PC-9 (cell line): ENCODE results near the gene RARB. TPM values are rescaled to one million over a fixed set of nuclear protein-coding genes. Genes with fewer than 3 reads are reported as not detected.

ENCODE experiments used
- BruUV-seq: library from RNA; stranded (reverse); fragments of 400-500 nt; replicated peaks from 2 replicates; lab custom pipeline; 2021; lab: Mats Ljungman, UMichigan
- CTCF ChIA-PET: fragments of 300-600 bp; sonication (Branson Sonifier 250); formaldehyde crosslinking; loops from one replicate; lab custom pipeline; 2022; ENCODE audit warnings: antibody characterized with exemption; lab: Charles Lee
- POLR2A ChIA-PET: fragments of 300-600 bp; sonication (Branson Sonifier 250); formaldehyde crosslinking; loops from one replicate; lab custom pipeline; 2022; ENCODE audit warnings: antibody characterized with exemption; ENCODE audit not compliant: unreplicated experiment; lab: Charles Lee
- DNase-seq, 2 experiments: peaks; one replicate each; pipeline versions ENCODE4 v3.0.0 to v3.0.0-alpha.2; 2015 to 2022; ENCODE audit warnings: mixed read lengths in 1 of 2
- H2AFZ ChIP-seq: fragments of 200-600 bp; sonication (generic); 2 replicates; pipeline ENCODE4 v1.8.1; 2017; ENCODE audit warnings: antibody characterized with exemption
- H3F3A ChIP-seq: fragments of 200-600 bp; sonication (generic); 2 replicates; pipeline ENCODE4 v1.8.1; 2017; ENCODE audit warnings: antibody characterized with exemption, mild to moderate bottlenecking, low read depth; ENCODE audit not compliant: insufficient read depth
- H3K27ac ChIP-seq: fragments of 200-600 bp; sonication (generic); 2 replicates; pipeline ENCODE4 v1.6.1; 2016; ENCODE audit warnings: mixed run types
- H3K27me3 ChIP-seq: fragments of 200-600 bp; sonication (generic); 2 replicates; pipeline ENCODE4 v1.6.1; 2016; ENCODE audit warnings: low read depth, mixed run types; ENCODE audit not compliant: insufficient read depth
- H3K36me3 ChIP-seq: fragments of 200-600 bp; sonication (generic); 2 replicates; pipeline ENCODE4 v1.6.1; 2016; ENCODE audit warnings: low read depth, mixed run types
- H3K4me1 ChIP-seq: fragments of 200-600 bp; sonication (generic); replicated peaks from 2 replicates; pipeline ENCODE4 v1.6.1; 2016; ENCODE audit warnings: mixed run types; ENCODE audit not compliant: insufficient read depth
- H3K4me2 ChIP-seq: fragments of 200-600 bp; sonication (generic); 2 replicates; pipeline ENCODE4 v1.6.1; 2017; ENCODE audit warnings: mixed run types
- H3K4me3 ChIP-seq: fragments of 200-600 bp; sonication (generic); 2 replicates; pipeline ENCODE4 v1.6.1; 2016; ENCODE audit warnings: mixed run types
- H3K79me2 ChIP-seq: fragments of 200-600 bp; sonication (generic); 2 replicates; pipeline ENCODE4 v1.6.1; 2017; ENCODE audit warnings: low read depth, mixed run types
- H3K9me2 ChIP-seq: fragments of 200-600 bp; sonication (generic); 2 replicates; pipeline ENCODE4 v1.8.1; 2017; ENCODE audit warnings: mild to moderate bottlenecking; ENCODE audit not compliant: insufficient read depth
- H3K9me3 ChIP-seq: fragments of 200-600 bp; sonication (generic); 2 replicates; pipeline ENCODE4 v1.8.1; 2016; ENCODE audit warnings: low read depth; ENCODE audit not compliant: insufficient read depth
- H4K20me1 ChIP-seq: fragments of 200-600 bp; sonication (generic); 2 replicates; pipeline ENCODE4 v1.8.1; 2017; ENCODE audit not compliant: insufficient read depth
- CTCF ChIP-seq: fragments of 200-600 bp; sonication (generic); conservative IDR thresholded peaks from 2 replicates; pipeline ENCODE4 v1.6.1; 2017; ENCODE audit warnings: mixed run types, antibody characterized with exemption, mild to moderate bottlenecking, moderate library complexity
- EZH2 ChIP-seq: fragments of 200-600 bp; sonication (generic); IDR thresholded peaks from 2 replicates; pipeline ENCODE4 v1.8.0; 2017; ENCODE audit warnings: antibody characterized with exemption, low read depth
- intact Hi-C: fragments of 100-400 bp; cut with micrococcal nuclease; formaldehyde crosslinking; loops from one replicate; pipeline ENCODE4 v1.10.0; 2022; ENCODE audit not compliant: unreplicated experiment
- total RNA-seq: library from RNA; stranded (reverse); gene quantifications from 2 replicates; pipeline ENCODE4 v1.2.3, GENCODE V29; 2021

The RARB gene
- total RNA-seq, 1 experiment from 2014 or later: 1.0 TPM

DNA sequence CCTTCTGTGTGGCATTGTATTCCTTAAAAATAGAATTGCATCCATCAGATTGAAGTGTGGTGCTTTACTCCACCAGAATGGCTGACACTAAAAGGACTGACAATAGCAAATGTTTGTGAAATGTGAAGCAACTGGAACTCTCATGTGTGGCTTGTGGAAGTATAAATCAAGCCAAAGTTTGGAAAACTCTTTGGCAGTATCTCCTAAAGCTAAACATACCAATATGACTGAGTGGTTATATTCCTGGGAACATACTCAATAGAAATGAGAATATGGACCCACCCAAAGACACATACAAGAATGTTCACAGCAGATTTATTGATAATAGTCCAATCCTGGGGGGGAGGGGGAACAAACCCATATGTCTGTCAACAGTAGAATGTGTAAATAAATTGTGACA lies 87.1 kb downstream of the RARB start:
- Histone ChIP-seq H4K20me1 (no peaks in the 10 kb centered on the region), H3F3A (no peaks in the 10 kb centered on the region), H3K4me1 (no peaks in the 10 kb centered on the region), H3K36me3 (no peaks in the 10 kb centered on the region), H3K4me3 (no peak overlapping the region), H2AFZ (0 out of 2 replicates have a peak overlapping the region, but pooled peaks have one; percentile 16), H3K9me2 (peaks cover 4% of the 10 kb centered on the region; the same call in 1 of the 2 replicates), H3K4me2 (no peak overlapping the region), H3K9me3 (no peaks in the 10 kb centered on the region), H3K79me2 (no peaks in the 10 kb centered on the region), H3K27me3 (no peaks in the 10 kb centered on the region), H3K27ac (no peak overlapping the region)
- no peak for TF ChIP-seq EZH2
- TF ChIP-seq CTCF: no peak
- intact Hi-C loops: no loop called here
- no TSS peak for BruUV-seq
- ChIA-PET CTCF (no interaction called here), POLR2A (no interaction called here)
- no peak for DNase-seq

DNA sequence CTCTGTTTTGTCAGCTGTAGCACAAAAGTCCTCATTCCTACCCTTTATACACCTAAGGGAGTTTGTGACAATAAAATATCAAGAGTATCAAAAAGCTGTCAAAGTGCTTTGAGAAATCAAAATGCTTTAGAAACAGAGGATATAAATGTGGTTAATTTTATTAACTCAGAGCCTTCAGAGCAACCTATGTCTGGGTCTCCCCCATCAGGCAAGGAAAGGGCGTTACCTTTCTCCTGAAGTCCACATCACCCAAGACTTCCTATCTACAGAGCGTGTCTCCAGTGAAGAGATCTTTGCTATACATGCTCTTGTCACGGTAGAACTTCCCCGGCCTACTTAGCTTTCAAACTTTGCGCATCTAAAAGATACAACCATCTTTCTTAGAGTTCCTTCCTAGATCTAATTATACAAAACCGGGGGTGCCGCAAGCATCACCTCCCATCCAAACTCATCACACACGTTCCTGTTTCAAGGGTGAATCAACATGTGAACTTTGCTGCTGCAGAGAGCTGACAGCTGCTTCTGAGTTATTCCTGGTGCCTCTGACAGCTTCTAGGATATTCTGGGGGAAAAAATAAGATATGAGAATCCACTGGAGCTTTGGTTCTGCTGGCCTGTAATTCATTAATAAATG lies 93.0 kb downstream of the RARB start:
- TF ChIP-seq CTCF (no peak), EZH2 (no peak)
- Histone ChIP-seq H3K79me2 (no peaks in the 10 kb centered on the region), H3F3A (no peaks in the 10 kb centered on the region), H3K9me3 (no peaks in the 10 kb centered on the region), H4K20me1 (no peaks in the 10 kb centered on the region), H3K36me3 (no peaks in the 10 kb centered on the region), H3K9me2 (no peaks in the 10 kb centered on the region), H3K4me3 (no peak overlapping the region), H3K4me1 (no peaks in the 10 kb centered on the region), H3K4me2 (no peak overlapping the region), H3K27me3 (no peaks in the 10 kb centered on the region), H3K27ac (no peak overlapping the region), H2AFZ (no peak overlapping the region)
- POLR2A ChIA-PET: no interaction called here
- BruUV-seq: no TSS peak
- CTCF ChIA-PET: no interaction called here
- no peak for DNase-seq
- intact Hi-C loops: no loop called here

- no TSS peak for BruUV-seq
- Histone ChIP-seq H3K4me2 (no peak overlapping the region), H3F3A (no peaks in the 10 kb centered on the region), H4K20me1 (no peaks in the 10 kb centered on the region), H3K27ac (no peak overlapping the region), H2AFZ (no peak overlapping the region), H3K79me2 (no peaks in the 10 kb centered on the region), H3K27me3 (no peaks in the 10 kb centered on the region), H3K9me2 (no peaks in the 10 kb centered on the region), H3K9me3 (peaks cover 4% of the 10 kb centered on the region; the same call in 1 of the 2 replicates), H3K36me3 (no peaks in the 10 kb centered on the region), H3K4me1 (no peaks in the 10 kb centered on the region), H3K4me3 (no peak overlapping the region)
- ChIA-PET POLR2A (no interaction called here), CTCF (no interaction called here)
- TF ChIP-seq CTCF: no peak
- TF ChIP-seq EZH2: no peak
- intact Hi-C loops: no loop called here
- DNase-seq: no peak
Measured at GRCh38 chr3:25527336-25527735, 99.3 kb downstream of the RARB start.
